Activated gamma-delta T cell (primary cell): ENCODE data around the gene SIAH3.
"Not testable (repeated sequence)": the region's sequence is repeated elsewhere in the genome, so short reads cannot be mapped to it uniquely, and the experiment has no call there.

Source experiments
- DNase-seq: peaks from one replicate; lab custom pipeline; 2025; lab: John Stamatoyannopoulos, UW

The SIAH3 gene

GRCh38 chr13:45783346-45784043, 68.1 kb downstream of the SIAH3 start:
- DNase-seq, result no peak

GRCh38 chr13:45782327-45783045, 69.1 kb downstream of the SIAH3 start:
- DNase-seq, result no peak

- DNase-seq, result no peak
Measured at GRCh38 chr13:45781553-45782326, 69.8 kb downstream of the SIAH3 start.

DNA sequence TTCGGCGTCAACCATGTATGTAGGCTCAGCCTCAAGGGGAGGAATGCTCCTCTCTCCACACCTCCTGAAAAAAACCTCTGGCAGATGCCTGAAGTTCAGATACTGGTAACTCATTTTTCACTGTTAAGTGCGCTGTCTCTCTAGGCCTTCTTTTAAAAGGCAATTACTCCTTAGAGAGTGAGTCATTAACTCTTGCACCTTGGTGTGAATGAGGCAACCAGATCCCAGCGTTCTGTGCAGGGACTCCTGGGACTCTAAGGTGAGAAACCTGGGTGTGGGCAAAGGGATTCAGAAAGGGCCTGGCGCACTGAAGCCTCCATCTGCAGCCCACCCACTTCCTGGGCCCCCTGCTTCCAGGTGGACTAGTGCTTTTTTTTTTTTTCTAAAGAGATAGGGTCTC, 71.7 kb downstream of the SIAH3 start:
- DNase-seq, result no peak

- no peak for DNase-seq
Measured at GRCh38 chr13:45778882-45779281, 72.7 kb downstream of the SIAH3 start.

DNA sequence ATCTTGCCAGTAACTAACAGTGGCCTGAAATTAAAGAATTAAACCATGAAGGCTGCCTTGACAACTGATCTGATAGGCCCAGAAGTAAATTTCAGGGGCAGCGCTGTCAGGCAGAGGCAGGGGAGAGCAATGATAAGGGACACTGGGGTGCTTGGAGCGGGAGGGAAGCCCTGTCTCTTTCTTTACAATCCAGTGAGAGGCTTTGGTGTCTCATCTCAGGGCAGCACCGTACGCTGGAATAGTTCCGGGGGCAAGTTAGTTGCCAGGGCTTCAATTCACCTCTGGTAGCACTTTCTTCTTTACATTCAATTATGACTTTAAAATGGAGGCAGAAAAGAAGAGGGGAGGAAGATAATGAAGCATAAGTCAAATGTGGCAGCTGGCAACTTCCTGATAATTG, 74.8 kb downstream of the SIAH3 start:
- no peak for DNase-seq

DNA sequence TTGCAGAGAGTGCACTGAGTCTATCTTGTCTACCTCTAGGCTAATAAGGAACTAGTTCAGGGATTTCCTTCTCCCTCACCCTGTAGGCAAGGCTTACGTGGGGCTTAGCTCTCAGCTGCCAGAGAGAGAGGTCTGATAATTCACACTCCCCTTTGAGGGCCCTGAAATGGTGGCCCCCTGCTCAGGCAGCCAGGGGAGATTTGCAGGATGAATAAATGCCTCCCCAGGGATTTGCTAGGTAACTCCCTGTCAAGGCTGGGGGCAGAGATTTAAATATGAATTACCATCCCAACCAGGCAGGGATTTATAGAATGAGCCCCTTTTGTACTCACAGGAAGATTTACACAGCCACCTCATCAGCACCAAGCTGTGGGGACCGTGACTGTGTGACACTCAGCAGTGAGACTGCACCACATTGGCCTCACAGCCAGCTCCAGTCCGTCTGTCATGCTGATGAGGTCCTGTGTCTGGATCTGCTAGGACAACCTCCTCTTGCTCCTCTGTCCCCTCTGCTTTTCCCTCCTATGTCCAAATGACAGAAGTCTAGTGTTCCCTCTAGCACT, 76.1 kb downstream of the SIAH3 start:
- DNase-seq, result no peak

DNA sequence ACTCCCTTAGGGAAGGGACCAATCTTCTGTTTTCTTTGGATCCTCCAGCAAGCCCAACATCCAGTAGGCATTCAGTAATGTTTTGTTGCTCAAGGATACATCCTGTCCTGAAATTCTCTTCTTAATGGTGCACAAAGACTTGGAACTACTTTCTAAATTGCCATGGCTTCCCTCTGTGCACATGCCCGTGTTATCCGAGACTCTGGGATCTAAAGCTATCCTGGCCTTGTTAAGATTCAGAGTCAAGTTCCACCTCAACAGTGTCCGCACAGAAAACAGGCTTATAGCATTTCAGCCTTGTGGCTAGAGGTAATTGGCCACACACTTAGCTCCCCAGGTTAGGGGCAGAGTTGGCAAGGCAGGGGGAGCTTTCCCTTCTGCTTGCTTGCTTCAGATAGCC, 77.6 kb downstream of the SIAH3 start:
- DNase-seq, result no peak

GRCh38 chr13:45773236-45773635, 78.3 kb downstream of the SIAH3 start:
- DNase-seq, result no peak

DNA sequence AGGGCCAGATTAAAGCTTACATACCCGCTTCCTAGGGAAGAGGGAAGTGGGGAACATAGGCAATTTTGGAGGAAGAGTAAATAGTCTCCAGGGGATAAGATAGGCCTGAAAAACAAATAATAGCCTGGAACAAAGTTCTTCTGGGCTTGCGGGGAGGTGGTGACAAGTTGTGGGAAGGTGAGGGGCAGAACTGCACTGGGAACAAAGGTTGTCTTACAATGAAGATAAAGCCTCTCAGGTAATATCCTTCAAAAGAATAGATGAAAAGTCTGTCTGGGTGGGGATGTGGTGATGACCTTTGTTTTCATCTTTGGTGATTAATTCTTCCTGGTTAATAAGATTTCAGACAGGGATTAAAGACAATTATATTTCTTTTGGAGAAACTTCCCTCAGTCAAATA, 80.7 kb downstream of the SIAH3 start:
- no peak for DNase-seq

DNA sequence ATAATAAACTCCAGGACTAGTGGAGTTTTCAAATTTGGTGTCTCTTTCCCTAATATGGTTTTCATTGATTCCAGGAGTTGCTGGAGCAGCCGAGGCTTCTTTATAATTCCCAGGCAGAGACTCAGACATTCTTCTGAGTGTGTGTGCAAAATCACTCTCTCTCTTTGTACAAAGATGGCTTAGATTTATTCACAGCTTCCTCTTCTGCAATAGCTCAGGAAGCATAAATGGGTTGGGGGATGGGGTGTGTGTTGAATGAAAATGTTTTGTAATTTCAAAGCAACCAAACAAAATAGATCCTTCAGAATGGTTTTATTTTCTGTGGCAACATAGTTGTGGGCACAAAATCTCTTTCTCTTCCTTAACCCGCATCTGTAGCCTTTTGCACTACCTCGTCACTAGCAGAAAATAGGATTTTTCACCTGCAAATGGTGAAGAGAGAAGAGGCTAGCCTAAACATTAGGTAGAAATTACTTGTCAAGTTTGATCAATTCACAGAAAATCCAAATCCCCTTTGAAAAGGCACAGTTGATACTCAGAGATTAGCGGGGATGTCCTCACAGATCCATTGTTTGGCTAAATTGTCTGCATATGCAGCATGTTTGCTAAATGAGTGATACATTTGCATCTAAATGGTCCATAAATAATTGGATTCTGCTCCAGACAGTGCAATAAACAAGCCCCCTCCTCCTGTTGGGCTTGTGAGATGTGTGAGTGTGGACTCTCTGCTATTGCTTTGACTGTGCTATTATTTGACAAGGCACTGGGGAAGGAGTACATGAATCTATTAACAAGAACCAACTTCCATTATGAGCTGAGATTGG, 82.7 kb downstream of the SIAH3 start:
- DNase-seq, result no peak

- DNase-seq, result no peak
Measured at GRCh38 chr13:45765464-45765863, 86.1 kb downstream of the SIAH3 start.

- no peak for DNase-seq
Measured at GRCh38 chr13:45763419-45763818, 88.1 kb downstream of the SIAH3 start.

- DNase-seq, result not testable (repeated sequence)
Measured at GRCh38 chr13:45757589-45757988, 94.0 kb downstream of the SIAH3 start.

- DNase-seq, result not testable (repeated sequence)
Measured at GRCh38 chr13:45756498-45756897, 95.1 kb downstream of the SIAH3 start.

DNA sequence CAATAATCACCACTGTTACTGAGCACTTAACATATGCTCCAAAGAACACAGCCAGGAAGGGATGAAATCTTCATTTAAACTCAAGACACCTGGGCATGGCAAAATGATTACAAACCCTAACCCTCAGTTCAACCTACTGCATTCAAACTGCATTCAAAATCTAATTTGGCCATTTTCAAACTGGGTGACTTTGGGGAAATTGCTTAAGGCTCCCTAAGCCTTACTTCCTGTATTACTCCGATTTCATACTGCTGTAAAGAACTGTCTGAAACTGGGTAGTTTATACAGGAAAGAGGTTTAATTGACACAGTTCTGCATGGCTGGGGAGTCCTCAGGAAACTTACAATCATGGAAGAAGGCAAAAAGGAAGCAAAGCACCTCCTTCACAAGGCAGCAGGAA, 99.0 kb downstream of the SIAH3 start:
- DNase-seq, result no peak

DNA sequence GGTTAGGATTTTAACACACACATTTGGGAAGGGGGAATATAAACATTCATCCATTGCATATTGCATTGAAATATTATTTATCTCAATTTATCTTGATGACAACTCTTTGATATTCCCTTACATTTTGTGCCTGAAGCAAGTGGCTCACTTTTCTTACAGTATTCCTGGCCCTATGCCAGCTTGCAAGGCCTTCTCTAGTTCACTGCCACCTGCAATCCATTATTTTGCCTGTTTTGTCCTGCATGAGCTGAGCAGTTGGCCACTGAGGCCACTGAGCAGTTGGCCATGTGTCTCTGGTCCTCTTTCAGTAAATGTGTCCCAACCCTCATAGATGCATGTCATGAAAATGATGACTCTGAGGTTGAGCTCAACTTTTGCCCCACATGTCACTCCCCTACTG, 99.7 kb downstream of the SIAH3 start:
- DNase-seq, result no peak

DNA sequence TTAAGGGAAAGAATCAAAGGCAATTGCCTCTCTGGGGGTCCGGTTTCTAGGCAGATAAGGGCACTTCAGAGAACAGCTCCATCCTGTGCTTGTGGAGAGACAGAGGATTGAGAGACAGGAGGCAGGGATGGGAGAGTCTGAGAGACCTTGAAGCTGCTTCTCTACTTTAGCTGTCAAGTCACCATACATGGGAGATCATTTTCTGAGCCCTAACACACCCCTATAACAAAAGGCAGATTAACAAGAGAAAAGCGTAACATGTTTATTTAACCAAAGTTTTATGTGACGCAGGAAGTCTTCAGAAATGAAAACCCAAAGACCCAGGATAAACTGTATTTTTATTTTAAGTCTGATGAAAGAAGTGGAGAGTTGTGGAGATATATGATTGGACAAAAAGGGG, 101.0 kb downstream of the SIAH3 start:
- DNase-seq, result no peak

GRCh38 chr13:45748941-45749759, 102.4 kb downstream of the SIAH3 start:
- no peak for DNase-seq

- no peak for DNase-seq
Measured at GRCh38 chr13:45747071-45747470, 104.5 kb downstream of the SIAH3 start.

DNA sequence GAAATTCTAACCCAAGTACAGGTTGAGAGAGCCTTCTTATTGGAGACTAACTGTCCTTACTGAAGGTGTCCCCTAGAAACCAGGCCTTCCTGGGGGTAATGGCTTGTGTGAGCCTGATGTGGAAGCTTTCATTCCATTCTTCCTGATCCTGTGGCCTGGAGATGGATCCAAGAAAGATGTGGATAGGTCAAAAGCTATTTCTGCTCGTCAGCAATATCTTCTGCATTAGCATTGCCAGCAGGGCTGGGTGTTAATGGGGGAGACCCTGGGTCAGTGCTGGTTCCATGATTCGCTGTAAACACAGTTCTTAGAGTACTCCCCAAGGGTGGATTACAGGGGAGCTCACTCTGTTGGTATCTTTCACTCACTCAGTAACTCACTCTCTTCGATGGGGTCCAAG, 106.6 kb downstream of the SIAH3 start:
- no peak for DNase-seq
